Mesothelial cell of epicardium (in vitro differentiated cells): ENCODE measurements around the gene SULF2. TPM values are rescaled to one million over a fixed set of nuclear protein-coding genes. Genes with fewer than 3 reads are reported as not detected.

ENCODE experiments used
- DNase-seq, 2 experiments: peaks; one replicate each; pipeline ENCODE4 v3.0.0; 2021; ENCODE audit warnings: low spot score in 2 of 2; ENCODE audit not compliant: unreplicated experiment in 2 of 2
- H3K27ac Mint-ChIP-seq: 2 replicates; pipeline ENCODE4 v1.8.0; 2021; ENCODE audit warnings: mixed read lengths
- H3K27me3 Mint-ChIP-seq: 2 replicates; pipeline ENCODE4 v1.8.0; 2021; ENCODE audit warnings: low read depth, mixed read lengths
- H3K36me3 Mint-ChIP-seq: 2 replicates; pipeline ENCODE4 v1.8.0; 2021; ENCODE audit warnings: mixed read lengths
- H3K4me1 Mint-ChIP-seq: 2 replicates; pipeline ENCODE4 v1.8.0; 2021; ENCODE audit warnings: mixed read lengths
- H3K4me3 Mint-ChIP-seq: 2 replicates; pipeline ENCODE4 v1.8.0; 2021; ENCODE audit warnings: mild to moderate bottlenecking, moderate library complexity, mixed read lengths
- H3K9me3 Mint-ChIP-seq: 2 replicates; pipeline ENCODE4 v1.8.0; 2021; ENCODE audit warnings: mixed read lengths
- CTCF ChIP-seq: fragments of 200-600 bp; sonication (generic); IDR thresholded peaks from one replicate; pipeline ENCODE4 v1.5.0; 2021; ENCODE audit warnings: antibody characterized with exemption; ENCODE audit not compliant: unreplicated experiment
- total RNA-seq: library from RNA; stranded (reverse); gene quantifications from 3 replicates; pipeline ENCODE4 v1.2.1, GENCODE V29; 2021

The SULF2 gene
- total RNA-seq, 1 donor from 2014 or later, result 77.0 TPM

- no peak for DNase-seq
- H3K4me3 Mint-ChIP-seq, result no peak overlapping the region
- no peaks in the 10 kb centered on the region for H3K9me3 Mint-ChIP-seq
- TF ChIP-seq CTCF, result no peak
- peaks cover 28% of the 10 kb centered on the region for H3K4me1 Mint-ChIP-seq
- H3K27me3 Mint-ChIP-seq, result no peaks in the 10 kb centered on the region
- H3K27ac Mint-ChIP-seq, result no peak overlapping the region
- H3K36me3 Mint-ChIP-seq, result peaks cover 6% of the 10 kb centered on the region
Observed at GRCh38 chr20:47691625-47692024, 93.7 kb downstream of the SULF2 start.

- DNase-seq, result no peak
- Mint-ChIP-seq H3K4me1 (peaks cover 19% of the 10 kb centered on the region), H3K4me3 (no peak overlapping the region), H3K36me3 (peaks cover 6% of the 10 kb centered on the region), H3K27me3 (no peaks in the 10 kb centered on the region), H3K9me3 (no peaks in the 10 kb centered on the region), H3K27ac (no peak overlapping the region)
- no peak for TF ChIP-seq CTCF
Observed at GRCh38 chr20:47689731-47690130, 95.5 kb downstream of the SULF2 start.

- Mint-ChIP-seq H3K36me3 (peaks cover 6% of the 10 kb centered on the region), H3K27me3 (no peaks in the 10 kb centered on the region), H3K9me3 (no peaks in the 10 kb centered on the region), H3K4me1 (peaks cover 14% of the 10 kb centered on the region), H3K27ac (no peak overlapping the region), H3K4me3 (no peak overlapping the region)
- no peak for TF ChIP-seq CTCF
- no peak for DNase-seq
Observed at GRCh38 chr20:47688385-47689381, 96.6 kb downstream of the SULF2 start.

- TF ChIP-seq CTCF, result no peak
- DNase-seq, result no peak
- Mint-ChIP-seq H3K27me3 (no peaks in the 10 kb centered on the region), H3K4me3 (no peak overlapping the region), H3K4me1 (peaks cover 11% of the 10 kb centered on the region), H3K9me3 (no peaks in the 10 kb centered on the region), H3K36me3 (peaks cover 6% of the 10 kb centered on the region), H3K27ac (no peak overlapping the region)
Observed at GRCh38 chr20:47687095-47687987, 97.9 kb downstream of the SULF2 start.

GRCh38 chr20:47686545-47686944, 98.7 kb downstream of the SULF2 start:
- Mint-ChIP-seq H3K4me3 (no peak overlapping the region), H3K9me3 (no peaks in the 10 kb centered on the region), H3K27ac (no peak overlapping the region), H3K27me3 (no peaks in the 10 kb centered on the region), H3K36me3 (peaks cover 6% of the 10 kb centered on the region), H3K4me1 (peaks cover 15% of the 10 kb centered on the region)
- no peak for TF ChIP-seq CTCF
- DNase-seq, result no peak
